ENCODE data around the gene IGFBP1. TPM values are rescaled to one million over a fixed set of nuclear protein-coding genes. Genes with fewer than 3 reads are reported as not detected.
A peak's percentile ranks its signal among the peaks of the same experiment; 100 is the strongest.

IGFBP1 gene
- total and polyA plus RNA-seq, 2 of the 13 experiments (the other 11 are each of a cell fraction or from before 2014, with no cell fraction given): 5.4 to 885 TPM

- TF ChIP-seq CERS6 (CRISPR knock-in tag; IDR thresholded peaks at IDR 0.05) (no peak), ZNF441 (CRISPR knock-in tag; IDR thresholded peaks at IDR 0.05; ENCODE audit: borderline replicate concordance) (peak; percentile 40; the same call in 1 of the 2 replicates), ZNF274 (CRISPR knock-in tag; IDR thresholded peaks at IDR 0.05) (peak; percentile 54; the same call in 1 of the 2 replicates), ZNF337 (CRISPR knock-in tag; IDR thresholded peaks at IDR 0.05; ENCODE audit: borderline replicate concordance, low read depth) (peak; percentile 14; the same call in 1 of the 2 replicates), FOXC1 (CRISPR knock-in tag; IDR thresholded peaks at IDR 0.05; ENCODE audit: borderline replicate concordance) (no peak; the same call in none of the 2 replicates), GPBP1L1 (CRISPR knock-in tag; IDR thresholded peaks at IDR 0.05) (no peak), ZNF558 (CRISPR knock-in tag; IDR thresholded peaks at IDR 0.05; ENCODE audit: borderline replicate concordance) (peak; percentile 54; the same call in 1 of the 2 replicates), ZNF430 (CRISPR knock-in tag; IDR thresholded peaks at IDR 0.05) (peak; percentile 45), TOE1 (CRISPR knock-in tag; IDR thresholded peaks at IDR 0.05) (0 out of 2 replicates have a peak, but pooled peaks have one; percentile 12), GATA4 (IDR thresholded peaks at IDR 0.05; ENCODE audit: borderline replicate concordance, low read depth) (peak; percentile 40; the same call in 1 of the 2 replicates), NRL (CRISPR knock-in tag; IDR thresholded peaks at IDR 0.05; ENCODE audit: borderline replicate concordance) (0 out of 2 replicates have a peak, but pooled peaks have one; percentile 16), ZNF674 (CRISPR knock-in tag; IDR thresholded peaks at IDR 0.05; ENCODE audit: low read depth) (peak; percentile 17; the same call in 1 of the 2 replicates), RARG (CRISPR knock-in tag; IDR thresholded peaks at IDR 0.05; ENCODE audit: low read depth) (peak; percentile 18; the same call in 1 of the 2 replicates), MED8 (CRISPR knock-in tag; IDR thresholded peaks at IDR 0.05; ENCODE audit: insufficient replicate concordance) (no peak), SKIL (CRISPR knock-in tag; IDR thresholded peaks at IDR 0.05; ENCODE audit: borderline replicate concordance) (peak; percentile 9; the same call in 1 of the 2 replicates), ATF1 (CRISPR knock-in tag; IDR thresholded peaks at IDR 0.05) (peak; percentile 25; the same call in 1 of the 2 replicates), ZBTB2 (CRISPR knock-in tag; IDR thresholded peaks at IDR 0.05; ENCODE audit: low read depth) (peak; percentile 64), YEATS2 (CRISPR knock-in tag; IDR thresholded peaks at IDR 0.05; ENCODE audit: borderline replicate concordance) (peak; percentile 17; the same call in 1 of the 2 replicates), ZNF746 (CRISPR knock-in tag; IDR thresholded peaks at IDR 0.05) (peak; percentile 33; the same call in 1 of the 2 replicates), ZNF607 (CRISPR knock-in tag; IDR thresholded peaks at IDR 0.05; ENCODE audit: borderline replicate concordance) (peak; percentile 3; the same call in 1 of the 2 replicates), TARDBP (CRISPR knock-in tag; IDR thresholded peaks at IDR 0.05) (peak; percentile 42; the same call in 1 of the 2 replicates), POLR2AphosphoS5 (IDR thresholded peaks at IDR 0.05; ENCODE audit: low read depth, low read length) (peak; percentile 41)
These were observed 3.4 kb downstream of the IGFBP1 start (continued) for GRCh38 chr7:45891462-45892402.

Data from HepG2 (cell line).